ENCODE results near the gene WNT1. TPM values are rescaled to one million over a fixed set of nuclear protein-coding genes. Genes with fewer than 3 reads are reported as not detected.

Gene WNT1
- total RNA-seq, 1 experiment from 2014 or later, result not detected

- no peak for TF ChIP-seq CTCF (conservative IDR thresholded peaks at IDR 0.05)
- H4K8ac ChIP-seq (replicated peaks; ENCODE audit: insufficient read length, low read depth, low read length), result no peak overlapping the region
- H3K56ac ChIP-seq (ENCODE audit: insufficient read length, low read depth, low read length), result no peak overlapping the region
- no peak overlapping the region for H3K4me3 Mint-ChIP-seq
- H3K4me1 Mint-ChIP-seq, result peaks cover 15% of the 10 kb centered on the region in 2 experiments
- no peak overlapping the region for H2BK120ac ChIP-seq (ENCODE audit: low read depth, low read length, poor library complexity, severe bottlenecking)
- no peak overlapping the region for H3K9ac ChIP-seq (ENCODE audit: extremely low read depth, insufficient read length, low read length)
- H3K79me2 ChIP-seq (ENCODE audit: insufficient read depth, low read length), result no peaks in the 10 kb centered on the region
- H2BK12ac ChIP-seq (ENCODE audit: insufficient read length, low read depth, low read length), result no peak overlapping the region
- no peak overlapping the region for H2BK15ac ChIP-seq (ENCODE audit: low read depth, low read length)
- H3K27ac Mint-ChIP-seq, result no peak overlapping the region
- no peak overlapping the region for H3K18ac ChIP-seq (ENCODE audit: insufficient read length, low read depth, low read length)
- no peak overlapping the region for H2AK5ac ChIP-seq (ENCODE audit: insufficient read length, low read length)
- peaks cover 0 to 6% (median 2%) of the 10 kb centered on the region in 3 experiments; a peak in 3 of 7 replicates for H3K36me3 Mint-ChIP-seq (ENCODE audit: insufficient read depth in 1 of 3, low read depth in 3 of 3)
- peaks cover 9% of the 10 kb centered on the region for H3K23me2 ChIP-seq (ENCODE audit: insufficient read length, low read depth, low read length, poor library complexity, severe bottlenecking)
- H4K91ac ChIP-seq (ENCODE audit: insufficient read length, low read depth, low read length), result no peak overlapping the region
- no peak overlapping the region for H3K27ac ChIP-seq (ENCODE audit: insufficient read length, low read depth, low read length)
- H3K14ac ChIP-seq (ENCODE audit: insufficient read depth, low read length), result no peak overlapping the region
- no peak overlapping the region for H3K4me2 ChIP-seq (ENCODE audit: insufficient read depth, insufficient read length, low read length)
- H2BK5ac ChIP-seq (ENCODE audit: insufficient read length, low read length), result no peak overlapping the region
- no peaks in the 10 kb centered on the region for H3K9me3 ChIP-seq (ENCODE audit: control insufficient read depth, low read depth, low read length)
- H4K5ac ChIP-seq (ENCODE audit: insufficient read length, low read depth, low read length), result no peak overlapping the region
- no peak overlapping the region for H3K23ac ChIP-seq (ENCODE audit: insufficient read length, low read depth, low read length)
- H3K4ac ChIP-seq (ENCODE audit: low read depth, low read length), result no peak overlapping the region
- no peaks in the 10 kb centered on the region for H3K27me3 ChIP-seq (ENCODE audit: insufficient read depth, low read length)
- H2BK20ac ChIP-seq (ENCODE audit: low read depth, low read length, poor library complexity, severe bottlenecking), result no peak overlapping the region
- no peaks in the 10 kb centered on the region for H3K4me1 ChIP-seq (ENCODE audit: insufficient read depth, low read length)
- H3T11ph ChIP-seq (ENCODE audit: low read length), result no peak overlapping the region
- no peaks in the 10 kb centered on the region for H4K20me1 ChIP-seq (ENCODE audit: control insufficient read depth, insufficient read depth, insufficient read length)
- peaks cover 3% of the 10 kb centered on the region for H3K79me1 ChIP-seq (ENCODE audit: insufficient read depth, low read depth, low read length, poor library complexity, severe bottlenecking)
- no peaks in the 10 kb centered on the region; the same call in 1 of the 2 replicates for H3K27me3 Mint-ChIP-seq (ENCODE audit: low read depth)
- WGBS (ENCODE audit: extremely low coverage, insufficient read length, low lambda C conversion rate), result no CpG with 5 or more reads among the region's 1 CpG
- DNase-seq, result no peak
- no peaks in the 10 kb centered on the region for H3K9me3 Mint-ChIP-seq
- no peak overlapping the region for H2AFZ ChIP-seq (ENCODE audit: low read length)
These were observed 37.1 kb downstream of the WNT1 start for GRCh38 chr12:49015196-49015595.

All from H9 (cell line).